ENCODE measurements around the gene MARVELD1.

- TF ChIP-seq CTCF (IDR thresholded peaks at IDR 0.05) (no peak), POLR2A (IDR thresholded peaks at IDR 0.05) (no peak)
These were observed 6.2 kb upstream of the MARVELD1 start for GRCh38 chr10:97707134-97707861.

Data from stomach (tissue), 4 donors.